Sigmoid colon (tissue), 7 donors: Measurements from ENCODE around the gene NPTX2. TPM values are rescaled to one million over a fixed set of nuclear protein-coding genes. Genes with fewer than 3 reads are reported as not detected.

Source experiments
- DNase-seq: peaks from one replicate; pipeline ENCODE4 v3.0.0-alpha.2; 2019
- H3K27ac ChIP-seq, 4 donors: fragments of 200-600 bp; sonication (generic); one replicate each; pipeline ENCODE4 v1.5.1; 2016 to 2019; ENCODE audit warnings: mild to moderate bottlenecking in 1 of 4
- H3K27me3 ChIP-seq, 3 donors: fragments of 200-600 bp; sonication (generic); one replicate each; pipeline ENCODE4 v1.5.1; 2019; ENCODE audit warnings: mild to moderate bottlenecking in 1 of 3
- H3K36me3 ChIP-seq, 4 donors: fragments of 200-600 bp; sonication (generic); one replicate each; pipeline ENCODE4 v1.5.1; 2016 to 2019
- H3K4me1 ChIP-seq, 4 donors: fragments of 200-600 bp; sonication (generic); one replicate each; pipeline ENCODE4 v1.5.1; 2017 to 2019
- H3K4me3 ChIP-seq, 4 donors: fragments of 200-600 bp; sonication (generic); one replicate each; pipeline ENCODE4 v1.5.1; 2017 to 2019; ENCODE audit warnings: mild to moderate bottlenecking in 2 of 4, moderate library complexity in 1 of 4
- H3K9me3 ChIP-seq, 4 donors: fragments of 200-600 bp in 3 of 4; sonication (generic) in 3 of 4; one replicate each; pipeline versions ENCODE4 v1.5.1 to v1.6.1; 2013 to 2019
- EP300 ChIP-seq, 4 donors: sonication (generic); formaldehyde crosslinking; IDR thresholded peaks; one replicate each; pipeline ENCODE4 v1.6.1; 2017; ENCODE audit warnings: antibody characterized with exemption in 4 of 4
- POLR2A ChIP-seq, 2 donors: fragments of 450-650 bp; IDR thresholded peaks; one replicate each; pipeline ENCODE4 v1.6.1; 2016; ENCODE audit warnings: antibody characterized with exemption in 2 of 2, mild to moderate bottlenecking in 2 of 2, moderate library complexity in 2 of 2
- POLR2AphosphoS5 ChIP-seq, 4 donors: sonication (generic); formaldehyde crosslinking; IDR thresholded peaks; one replicate each; pipeline ENCODE4 v1.6.1; 2017; ENCODE audit warnings: antibody characterized with exemption in 4 of 4
- WGBS, 2 donors: extraction: QIAGEN DNeasy Blood & Tissue Kit; methylation state at CpG; one replicate each; pipeline ENCODE4 v1.1.7; 2013; 5-methylcytosine and 5-hydroxymethylcytosine counted together
- intact Hi-C: fragments of 100-400 bp; cut with DNase I; formaldehyde crosslinking; loops from one replicate; pipeline ENCODE4 v1.15.1; 2023
- polyA plus RNA-seq, 3 donors: library from polyadenylated mRNA; stranded (reverse); fragments of 200-250 nt; gene quantifications; one replicate each; pipeline ENCODE4 v1.2.3, GENCODE V29; 2013
- total RNA-seq, 4 donors: library from RNA; depleted of rRNA; stranded (reverse); fragments of >200 nt; gene quantifications; one replicate each; pipeline ENCODE4 v1.1.0, GENCODE V29; 2016
- TF ChIP-seq, protein P1 (sequence below), 4 experiments: fragments of 450-650 bp in 3 of 4; fragments of 200-600 bp in 1 of 4; IDR thresholded peaks; one replicate each; pipeline ENCODE4 v1.5.1; 2016 to 2019; ENCODE audit warnings: antibody characterized with exemption in 4 of 4, mild to moderate bottlenecking in 3 of 4, moderate library complexity in 2 of 4
- donor health status: healthy with polysubstance abuse.
- donor health status: Bipolar disorder and iron deficiency.
- donor health status: healthy.

The NPTX2 gene
- total and polyA plus RNA-seq, 7 donors, result 0.23 to 21.8 (median 8.1) TPM

DNA sequence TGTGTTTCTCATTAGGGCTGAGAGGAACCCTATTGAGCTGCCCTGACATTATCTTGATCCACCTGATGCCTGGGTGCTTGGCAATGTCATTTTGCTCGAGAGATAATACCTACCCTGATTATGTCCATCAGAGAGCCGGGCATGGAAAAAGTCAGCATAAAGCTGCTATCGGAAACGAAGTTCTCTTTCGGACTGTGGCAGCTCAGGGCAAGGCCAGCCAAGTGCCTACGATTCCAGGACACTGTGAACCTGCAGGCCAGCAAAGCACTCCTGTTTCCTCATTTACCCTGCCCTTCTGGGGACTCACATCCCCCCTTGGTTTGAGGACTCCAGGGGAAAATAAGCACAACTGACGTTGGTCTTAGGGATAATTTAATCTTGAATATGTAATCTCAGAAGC lies 25.2 kb upstream of the NPTX2 start:
- Histone ChIP-seq H3K4me1 (no peaks in the 10 kb centered on the region), H3K9me3 (no peaks in the 10 kb centered on the region), H3K36me3 (no peaks in the 10 kb centered on the region), H3K27me3 (no peaks in the 10 kb centered on the region), H3K27ac (no peak overlapping the region), H3K4me3 (no peak overlapping the region)
- TF ChIP-seq EP300 (IDR thresholded peaks at IDR 0.05), result no peak
- TF ChIP-seq, protein P1, sequence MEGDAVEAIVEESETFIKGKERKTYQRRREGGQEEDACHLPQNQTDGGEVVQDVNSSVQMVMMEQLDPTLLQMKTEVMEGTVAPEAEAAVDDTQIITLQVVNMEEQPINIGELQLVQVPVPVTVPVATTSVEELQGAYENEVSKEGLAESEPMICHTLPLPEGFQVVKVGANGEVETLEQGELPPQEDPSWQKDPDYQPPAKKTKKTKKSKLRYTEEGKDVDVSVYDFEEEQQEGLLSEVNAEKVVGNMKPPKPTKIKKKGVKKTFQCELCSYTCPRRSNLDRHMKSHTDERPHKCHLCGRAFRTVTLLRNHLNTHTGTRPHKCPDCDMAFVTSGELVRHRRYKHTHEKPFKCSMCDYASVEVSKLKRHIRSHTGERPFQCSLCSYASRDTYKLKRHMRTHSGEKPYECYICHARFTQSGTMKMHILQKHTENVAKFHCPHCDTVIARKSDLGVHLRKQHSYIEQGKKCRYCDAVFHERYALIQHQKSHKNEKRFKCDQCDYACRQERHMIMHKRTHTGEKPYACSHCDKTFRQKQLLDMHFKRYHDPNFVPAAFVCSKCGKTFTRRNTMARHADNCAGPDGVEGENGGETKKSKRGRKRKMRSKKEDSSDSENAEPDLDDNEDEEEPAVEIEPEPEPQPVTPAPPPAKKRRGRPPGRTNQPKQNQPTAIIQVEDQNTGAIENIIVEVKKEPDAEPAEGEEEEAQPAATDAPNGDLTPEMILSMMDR (IDR thresholded peaks at IDR 0.05), result no peak
- TF ChIP-seq POLR2AphosphoS5 (IDR thresholded peaks at IDR 0.05), result no peak
- TF ChIP-seq POLR2A (IDR thresholded peaks at IDR 0.05), result no peak
- intact Hi-C loops, result no loop called here
- DNase-seq, result no peak
- 79 to 81% methylated on average over 7 of the region's 7 CpGs for WGBS, 2 donors

DNA sequence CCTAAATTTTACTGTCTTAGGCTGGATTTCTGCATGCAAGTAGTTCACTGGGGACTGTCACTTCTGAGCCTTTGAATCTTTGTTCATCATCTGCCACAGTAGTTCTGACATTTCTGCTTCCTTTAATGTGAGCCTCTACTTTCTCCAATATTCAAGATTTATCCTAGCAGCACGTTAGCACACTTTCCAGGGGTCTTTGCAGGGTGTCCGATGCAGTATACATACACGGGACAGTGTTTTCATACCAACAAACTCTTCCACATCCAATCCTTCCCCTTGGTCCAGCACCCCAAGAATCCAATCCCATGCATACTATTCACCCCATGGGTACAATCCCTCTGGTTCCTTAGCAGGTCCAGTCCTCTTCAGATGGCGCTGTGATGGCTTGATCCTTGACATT lies 22.7 kb upstream of the NPTX2 start:
- no peak overlapping the region for H3K27ac ChIP-seq
- no peaks in the 10 kb centered on the region for H3K36me3 ChIP-seq

DNA sequence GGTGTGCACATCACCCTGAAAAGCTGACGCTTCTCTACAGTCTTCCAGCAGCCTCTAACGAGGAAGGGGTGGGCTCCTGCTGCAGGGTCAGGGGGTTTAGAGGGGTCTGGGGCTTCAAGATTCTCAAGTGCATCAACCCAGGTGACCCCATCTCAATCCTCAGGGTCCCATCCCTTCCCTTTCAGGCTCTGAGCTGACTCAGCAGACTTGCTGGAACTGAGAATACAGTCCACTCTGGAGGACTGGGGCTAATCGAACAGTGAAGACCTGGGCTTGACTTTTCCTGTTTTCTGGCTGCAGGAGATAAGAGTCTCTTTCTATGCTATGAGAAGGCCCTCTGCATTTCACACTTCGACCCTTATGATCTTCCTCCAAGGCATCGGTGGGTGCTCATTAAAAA lies 22.3 kb upstream of the NPTX2 start:
- Histone ChIP-seq H3K4me1 (no peaks in the 10 kb centered on the region), H3K27ac (no peak overlapping the region), H3K27me3 (no peaks in the 10 kb centered on the region), H3K9me3 (no peaks in the 10 kb centered on the region), H3K36me3 (no peaks in the 10 kb centered on the region), H3K4me3 (no peak overlapping the region)
- TF ChIP-seq POLR2AphosphoS5 (IDR thresholded peaks at IDR 0.05) (no peak), POLR2A (IDR thresholded peaks at IDR 0.05) (no peak), EP300 (IDR thresholded peaks at IDR 0.05) (no peak)
- TF ChIP-seq, protein P1 (IDR thresholded peaks at IDR 0.05), result no peak
- DNase-seq, result no peak
- intact Hi-C loops, result no loop called here
- WGBS, 2 donors, result 66 to 70% methylated on average over 5 of the region's 5 CpGs

More for the DNA sequence above, 22.7 kb upstream of the NPTX2 start:
- intact Hi-C loops, result no loop called here
- no peaks in the 10 kb centered on the region for H3K4me1 ChIP-seq
- 74 to 78% methylated on average over 4 of the region's 4 CpGs for WGBS, 2 donors
- no peak overlapping the region for H3K4me3 ChIP-seq
- no peaks in the 10 kb centered on the region for H3K9me3 ChIP-seq
- TF ChIP-seq POLR2A (IDR thresholded peaks at IDR 0.05) (no peak), POLR2AphosphoS5 (IDR thresholded peaks at IDR 0.05) (no peak), EP300 (IDR thresholded peaks at IDR 0.05) (no peak)
- TF ChIP-seq, protein P1 (IDR thresholded peaks at IDR 0.05), result no peak
- H3K27me3 ChIP-seq, result no peaks in the 10 kb centered on the region
- DNase-seq, result no peak

DNA sequence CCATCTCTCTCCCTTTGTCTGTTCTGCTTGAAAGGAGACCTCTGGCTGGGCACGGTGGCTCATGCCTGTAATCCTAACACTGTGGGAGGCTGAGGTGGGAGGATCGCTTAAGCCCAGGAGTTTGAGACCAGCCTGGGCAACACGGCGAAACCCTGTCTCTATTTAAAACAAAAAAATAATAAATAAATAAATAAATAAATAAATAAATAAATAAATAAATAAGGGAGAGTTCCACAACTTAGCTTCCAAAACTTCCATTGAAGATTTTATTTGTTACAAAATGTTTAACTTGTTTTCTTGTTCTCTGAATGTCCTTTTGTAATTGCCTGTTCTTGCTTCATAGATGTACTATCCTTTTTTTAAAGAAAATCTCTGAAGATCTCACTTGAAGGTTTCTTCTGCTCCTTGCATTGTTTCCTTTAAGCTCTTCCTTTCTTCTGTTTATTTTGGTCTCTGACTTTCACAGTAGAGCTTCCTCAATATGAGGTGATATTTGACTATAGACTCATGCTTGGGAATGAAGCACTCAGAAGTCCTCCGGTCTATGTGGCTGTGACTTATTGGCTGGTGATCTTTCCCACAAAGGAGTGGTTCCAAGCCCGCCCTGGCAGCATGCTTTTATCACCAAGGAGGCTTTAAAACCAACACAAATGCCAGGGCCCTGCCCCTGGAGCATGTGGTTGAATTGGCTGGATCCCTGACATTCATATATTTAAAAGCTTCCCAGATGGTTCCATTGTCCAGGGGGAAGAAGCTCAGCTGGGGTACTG lies 18.1 kb upstream of the NPTX2 start:
- no peak for DNase-seq
- Histone ChIP-seq H3K36me3 (no peaks in the 10 kb centered on the region), H3K4me3 (no peak overlapping the region), H3K27ac (no peak overlapping the region), H3K27me3 (no peaks in the 10 kb centered on the region), H3K4me1 (no peaks in the 10 kb centered on the region), H3K9me3 (no peaks in the 10 kb centered on the region)
- 56 to 79% methylated on average over 6 of the region's 6 CpGs for WGBS, 2 donors
- TF ChIP-seq POLR2AphosphoS5 (IDR thresholded peaks at IDR 0.05), result no peak
- no peak for TF ChIP-seq POLR2A (IDR thresholded peaks at IDR 0.05)
- TF ChIP-seq, protein P1 (IDR thresholded peaks at IDR 0.05), result no peak
- TF ChIP-seq EP300 (IDR thresholded peaks at IDR 0.05), result no peak
- intact Hi-C loops, result no loop called here

- intact Hi-C loops, result no loop called here
- Histone ChIP-seq H3K36me3 (no peaks in the 10 kb centered on the region), H3K27me3 (no peaks in the 10 kb centered on the region), H3K4me1 (no peaks in the 10 kb centered on the region), H3K4me3 (no peak overlapping the region), H3K9me3 (no peaks in the 10 kb centered on the region), H3K27ac (no peak overlapping the region)
- 92 to 94% methylated on average over 6 of the region's 6 CpGs for WGBS, 2 donors
- DNase-seq, result no peak
- TF ChIP-seq, protein P1 (IDR thresholded peaks at IDR 0.05), result no peak
- no peak for TF ChIP-seq POLR2A (IDR thresholded peaks at IDR 0.05)
- no peak for TF ChIP-seq EP300 (IDR thresholded peaks at IDR 0.05)
- TF ChIP-seq POLR2AphosphoS5 (IDR thresholded peaks at IDR 0.05), result no peak
Observed at GRCh38 chr7:98599886-98600285, 17.2 kb upstream of the NPTX2 start.
